Mesothelial cell of epicardium (in vitro differentiated cells): ENCODE data around the gene PIM3. TPM values are rescaled to one million over a fixed set of nuclear protein-coding genes. Genes with fewer than 3 reads are reported as not detected.

Source experiments
- DNase-seq, 2 experiments: peaks; one replicate each; pipeline ENCODE4 v3.0.0; 2021; ENCODE audit warnings: low spot score in 2 of 2; ENCODE audit not compliant: unreplicated experiment in 2 of 2
- H3K27ac Mint-ChIP-seq: 2 replicates; pipeline ENCODE4 v1.8.0; 2021; ENCODE audit warnings: mixed read lengths
- H3K27me3 Mint-ChIP-seq: 2 replicates; pipeline ENCODE4 v1.8.0; 2021; ENCODE audit warnings: low read depth, mixed read lengths
- H3K36me3 Mint-ChIP-seq: 2 replicates; pipeline ENCODE4 v1.8.0; 2021; ENCODE audit warnings: mixed read lengths
- H3K4me1 Mint-ChIP-seq: 2 replicates; pipeline ENCODE4 v1.8.0; 2021; ENCODE audit warnings: mixed read lengths
- H3K4me3 Mint-ChIP-seq: 2 replicates; pipeline ENCODE4 v1.8.0; 2021; ENCODE audit warnings: mild to moderate bottlenecking, moderate library complexity, mixed read lengths
- H3K9me3 Mint-ChIP-seq: 2 replicates; pipeline ENCODE4 v1.8.0; 2021; ENCODE audit warnings: mixed read lengths
- CTCF ChIP-seq: fragments of 200-600 bp; sonication (generic); IDR thresholded peaks from one replicate; pipeline ENCODE4 v1.5.0; 2021; ENCODE audit warnings: antibody characterized with exemption; ENCODE audit not compliant: unreplicated experiment
- microRNA-seq: library from miRNA; unstranded; fragments of <30 nt; microRNA quantifications from one replicate; pipeline ENCODE4 v1.2.0, GENCODE V29; 2021; ENCODE audit warnings: inconsistent platforms, mixed read lengths
- total RNA-seq: library from RNA; stranded (reverse); gene quantifications from 3 replicates; pipeline ENCODE4 v1.2.1, GENCODE V29; 2021

Gene PIM3
- total RNA-seq, 1 donor from 2014 or later = 59.8 TPM

GRCh38 chr22:50010676-50011446, 50.3 kb downstream of the PIM3 start:
- no peak for DNase-seq
- H3K4me3 Mint-ChIP-seq = peak overlapping the region; percentile 49
- H3K9me3 Mint-ChIP-seq = no peaks in the 10 kb centered on the region
- peaks cover 60% of the 10 kb centered on the region for H3K27me3 Mint-ChIP-seq
- H3K36me3 Mint-ChIP-seq = no peaks in the 10 kb centered on the region
- no peak overlapping the region for H3K27ac Mint-ChIP-seq
- H3K4me1 Mint-ChIP-seq = peaks cover 7% of the 10 kb centered on the region
- no peak for TF ChIP-seq CTCF

GRCh38 chr22:50011447-50012210, 51.1 kb downstream of the PIM3 start:
- no peak for DNase-seq
- Mint-ChIP-seq H3K27ac (no peak overlapping the region), H3K4me3 (peak overlapping the region; percentile 49)

GRCh38 chr22:50012211-50013181, 51.9 kb downstream of the PIM3 start, which contains the start of gene IL17REL:
Gene IL17REL, minus strand, starts transcription at chr22:50012765. Its CDS starts 119 bp downstream, at chr22:50012646.
- Mint-ChIP-seq H3K27me3 (peaks cover 75% of the 10 kb centered on the region), H3K4me3 (peak within 1 kb of the TSS; percentile 49), H3K9me3 (no peaks in the 10 kb centered on the region), H3K4me1 (peaks cover 7% of the 10 kb centered on the region), H3K36me3 (no peaks in the 10 kb centered on the region), H3K27ac (no peak within 1 kb of the TSS)
- TF ChIP-seq CTCF = no peak
- no peak for DNase-seq

More at GRCh38 chr22:50011447-50012210, 51.1 kb downstream of the PIM3 start:
- Mint-ChIP-seq H3K4me1 (peaks cover 7% of the 10 kb centered on the region), H3K36me3 (no peaks in the 10 kb centered on the region), H3K9me3 (no peaks in the 10 kb centered on the region), H3K27me3 (peaks cover 68% of the 10 kb centered on the region)
- no peak for TF ChIP-seq CTCF

Small RNA genes within 50 kb of the gene (microRNA-seq; reads per million reads assigned to microRNA genes)
- gene MIR6821 = not detected

Other genes with a start within 250 kb of the PIM3 start
- gene BRD1, start 132.9 kb upstream of the PIM3 start, total RNA-seq = 60.3 to 65.0 TPM (median 64.1 TPM) in 3 replicates
- gene ZBED4, start 106.9 kb upstream of the PIM3 start, total RNA-seq = 32.3 to 33.3 TPM (median 32.6 TPM) in 3 replicates
- gene ALG12, start 42.3 kb upstream of the PIM3 start, total RNA-seq = 26.4 to 30.9 TPM (median 26.8 TPM) in 3 replicates
- 41.4 to 42.2 TPM (median 41.9 TPM) in 3 replicates for gene CRELD2, start 42.1 kb upstream of the PIM3 start, total RNA-seq
- gene IL17REL, start 52.0 kb downstream of the PIM3 start, total RNA-seq = 0.29 to 0.31 TPM (median 0.31 TPM) in 3 replicates
- 0.11 to 0.44 TPM (median 0.13 TPM) in 3 replicates for gene TTLL8, start 97.5 kb downstream of the PIM3 start, total RNA-seq
- 1.8 to 2.1 TPM (median 2.0 TPM) in 3 replicates for gene MLC1, start 124.7 kb downstream of the PIM3 start, total RNA-seq
- gene MOV10L1, start 129.2 kb downstream of the PIM3 start, total RNA-seq = 1.7 to 3.5 TPM (median 2.8 TPM) in 3 replicates
- 6.0 to 7.0 TPM (median 6.4 TPM) in 3 replicates for gene PANX2, start 210.0 kb downstream of the PIM3 start, total RNA-seq
- gene TRABD, start 225.1 kb downstream of the PIM3 start, total RNA-seq = 44.3 to 44.6 TPM (median 44.4 TPM) in 3 replicates
- 25.5 to 28.3 TPM (median 26.9 TPM) in 3 replicates for gene SELENOO, start 240.2 kb downstream of the PIM3 start, total RNA-seq